Sigmoid colon (tissue), 7 donors: ENCODE measurements around the gene YTHDF1. TPM values are rescaled to one million over a fixed set of nuclear protein-coding genes. Genes with fewer than 3 reads are reported as not detected.

ENCODE experiments used
- DNase-seq: peaks from one replicate; pipeline ENCODE4 v3.0.0-alpha.2; 2019
- H3K27ac ChIP-seq, 4 donors: fragments of 200-600 bp; sonication (generic); one replicate each; pipeline ENCODE4 v1.5.1; 2016 to 2019; ENCODE audit warnings: mild to moderate bottlenecking in 1 of 4
- H3K27me3 ChIP-seq, 3 donors: fragments of 200-600 bp; sonication (generic); one replicate each; pipeline ENCODE4 v1.5.1; 2019; ENCODE audit warnings: mild to moderate bottlenecking in 1 of 3
- H3K36me3 ChIP-seq, 4 donors: fragments of 200-600 bp; sonication (generic); one replicate each; pipeline ENCODE4 v1.5.1; 2016 to 2019
- H3K4me1 ChIP-seq, 4 donors: fragments of 200-600 bp; sonication (generic); one replicate each; pipeline ENCODE4 v1.5.1; 2017 to 2019
- H3K4me3 ChIP-seq, 4 donors: fragments of 200-600 bp; sonication (generic); one replicate each; pipeline ENCODE4 v1.5.1; 2017 to 2019; ENCODE audit warnings: mild to moderate bottlenecking in 2 of 4, moderate library complexity in 1 of 4
- H3K9me3 ChIP-seq, 4 donors: fragments of 200-600 bp in 3 of 4; sonication (generic) in 3 of 4; one replicate each; pipeline versions ENCODE4 v1.5.1 to v1.6.1; 2013 to 2019
- EP300 ChIP-seq, 4 donors: sonication (generic); formaldehyde crosslinking; IDR thresholded peaks; one replicate each; pipeline ENCODE4 v1.6.1; 2017; ENCODE audit warnings: antibody characterized with exemption in 4 of 4
- POLR2A ChIP-seq, 2 donors: fragments of 450-650 bp; IDR thresholded peaks; one replicate each; pipeline ENCODE4 v1.6.1; 2016; ENCODE audit warnings: antibody characterized with exemption in 2 of 2, mild to moderate bottlenecking in 2 of 2, moderate library complexity in 2 of 2
- POLR2AphosphoS5 ChIP-seq, 4 donors: sonication (generic); formaldehyde crosslinking; IDR thresholded peaks; one replicate each; pipeline ENCODE4 v1.6.1; 2017; ENCODE audit warnings: antibody characterized with exemption in 4 of 4
- WGBS, 2 donors: extraction: QIAGEN DNeasy Blood & Tissue Kit; methylation state at CpG; one replicate each; pipeline ENCODE4 v1.1.7; 2013; 5-methylcytosine and 5-hydroxymethylcytosine counted together
- intact Hi-C: fragments of 100-400 bp; cut with DNase I; formaldehyde crosslinking; loops from one replicate; pipeline ENCODE4 v1.15.1; 2023
- polyA plus RNA-seq, 3 donors: library from polyadenylated mRNA; stranded (reverse); fragments of 200-250 nt; gene quantifications; one replicate each; pipeline ENCODE4 v1.2.3, GENCODE V29; 2013
- total RNA-seq, 4 donors: library from RNA; depleted of rRNA; stranded (reverse); fragments of >200 nt; gene quantifications; one replicate each; pipeline ENCODE4 v1.1.0, GENCODE V29; 2016
- TF ChIP-seq, protein P1 (sequence below), 4 experiments: fragments of 450-650 bp in 3 of 4; fragments of 200-600 bp in 1 of 4; IDR thresholded peaks; one replicate each; pipeline ENCODE4 v1.5.1; 2016 to 2019; ENCODE audit warnings: antibody characterized with exemption in 4 of 4, mild to moderate bottlenecking in 3 of 4, moderate library complexity in 2 of 4
- donor health status: healthy with polysubstance abuse.
- donor health status: Bipolar disorder and iron deficiency.
- donor health status: healthy.

YTHDF1 gene
- total and polyA plus RNA-seq, 7 donors, result 15.3 to 25.0 (median 22.4) TPM

DNA sequence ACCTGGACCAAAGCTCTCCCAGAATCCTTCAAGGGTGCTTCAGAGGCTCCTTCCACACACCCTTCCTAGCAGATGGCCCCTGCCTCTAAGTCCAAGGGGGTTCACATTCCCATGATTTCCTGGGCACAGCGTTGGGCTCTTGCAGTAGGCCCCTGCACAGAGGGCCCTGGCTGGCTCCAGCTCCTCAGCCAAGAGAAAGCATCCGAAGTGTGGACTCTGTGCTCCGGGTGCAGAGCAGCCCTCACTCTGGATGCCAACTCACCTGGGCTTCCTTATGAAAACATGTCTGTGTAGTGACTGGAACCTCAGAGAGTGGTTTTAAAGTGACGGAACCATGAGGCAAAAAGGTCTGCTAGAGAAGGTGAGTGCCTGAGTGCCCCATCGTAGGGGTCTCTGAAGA is 11.6 kb downstream of the YTHDF1 start:
- no peak overlapping the region for H3K27ac ChIP-seq
- H3K27me3 ChIP-seq, result no peaks in the 10 kb centered on the region
- TF ChIP-seq, protein P1, sequence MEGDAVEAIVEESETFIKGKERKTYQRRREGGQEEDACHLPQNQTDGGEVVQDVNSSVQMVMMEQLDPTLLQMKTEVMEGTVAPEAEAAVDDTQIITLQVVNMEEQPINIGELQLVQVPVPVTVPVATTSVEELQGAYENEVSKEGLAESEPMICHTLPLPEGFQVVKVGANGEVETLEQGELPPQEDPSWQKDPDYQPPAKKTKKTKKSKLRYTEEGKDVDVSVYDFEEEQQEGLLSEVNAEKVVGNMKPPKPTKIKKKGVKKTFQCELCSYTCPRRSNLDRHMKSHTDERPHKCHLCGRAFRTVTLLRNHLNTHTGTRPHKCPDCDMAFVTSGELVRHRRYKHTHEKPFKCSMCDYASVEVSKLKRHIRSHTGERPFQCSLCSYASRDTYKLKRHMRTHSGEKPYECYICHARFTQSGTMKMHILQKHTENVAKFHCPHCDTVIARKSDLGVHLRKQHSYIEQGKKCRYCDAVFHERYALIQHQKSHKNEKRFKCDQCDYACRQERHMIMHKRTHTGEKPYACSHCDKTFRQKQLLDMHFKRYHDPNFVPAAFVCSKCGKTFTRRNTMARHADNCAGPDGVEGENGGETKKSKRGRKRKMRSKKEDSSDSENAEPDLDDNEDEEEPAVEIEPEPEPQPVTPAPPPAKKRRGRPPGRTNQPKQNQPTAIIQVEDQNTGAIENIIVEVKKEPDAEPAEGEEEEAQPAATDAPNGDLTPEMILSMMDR (IDR thresholded peaks at IDR 0.05), result no peak
- no peak overlapping the region for H3K4me3 ChIP-seq
- peaks cover 25 to 95% (median 50%) of the 10 kb centered on the region in 4 donors for H3K36me3 ChIP-seq
- peaks cover 0 to 24% (median 14%) of the 10 kb centered on the region in 4 donors for H3K4me1 ChIP-seq
- no peaks in the 10 kb centered on the region for H3K9me3 ChIP-seq
- DNase-seq, result no peak
- intact Hi-C loops, result no loop called here
- 92 to 96% methylated on average over 5 of the region's 5 CpGs for WGBS, 2 donors

DNA sequence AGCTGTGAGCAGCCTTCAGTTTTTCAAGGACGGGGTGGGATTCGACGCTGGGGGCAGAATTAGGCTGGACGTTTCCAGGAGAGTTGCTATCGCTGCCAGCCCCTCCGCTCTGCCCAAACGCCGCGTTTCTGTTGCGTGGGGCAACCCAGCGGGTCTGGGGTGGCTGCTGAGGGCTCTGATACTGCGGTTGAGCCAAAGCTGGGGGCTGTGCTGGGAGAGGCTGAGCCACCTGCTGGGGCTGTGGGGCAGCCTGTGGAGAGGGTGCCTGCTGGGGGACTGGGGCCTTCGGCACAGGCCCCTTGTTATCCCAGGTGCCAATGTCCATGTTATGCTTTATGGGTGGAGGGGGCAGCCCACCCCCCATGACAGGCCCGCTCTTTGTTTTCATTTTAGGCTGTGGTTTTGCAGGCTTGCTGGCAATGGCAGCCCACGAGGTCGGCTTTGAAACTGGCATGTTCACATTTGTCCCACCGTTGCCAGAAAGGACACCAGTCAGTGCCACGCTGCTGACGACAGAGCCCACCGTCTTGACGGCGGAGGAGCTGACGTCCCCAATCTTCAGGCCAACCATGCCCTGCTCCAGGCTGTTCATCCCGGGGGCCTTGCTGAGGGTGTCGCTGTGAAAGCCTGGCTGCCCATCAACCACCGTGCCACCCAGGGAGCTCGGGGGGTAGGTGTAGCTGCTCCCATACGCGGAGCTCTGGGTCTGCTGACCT is 13.0 kb downstream of the YTHDF1 start:
- no peak for TF ChIP-seq EP300 (IDR thresholded peaks at IDR 0.05)
- no peak for TF ChIP-seq POLR2AphosphoS5 (IDR thresholded peaks at IDR 0.05)
- TF ChIP-seq, protein P1 (IDR thresholded peaks at IDR 0.05), result no peak
- no peak for TF ChIP-seq POLR2A (IDR thresholded peaks at IDR 0.05)
- intact Hi-C loops, result no loop called here
- H3K27ac ChIP-seq, result no peak overlapping the region
- peaks cover 25 to 83% (median 40%) of the 10 kb centered on the region in 4 donors for H3K36me3 ChIP-seq
- no peak for DNase-seq
- H3K4me1 ChIP-seq, result peaks cover 0 to 37% (median 24%) of the 10 kb centered on the region in 4 donors
- H3K4me3 ChIP-seq, result no peak overlapping the region
- H3K27me3 ChIP-seq, result no peaks in the 10 kb centered on the region
- WGBS, 2 donors, result 95% methylated on average over 29 of the region's 29 CpGs
- no peaks in the 10 kb centered on the region for H3K9me3 ChIP-seq

DNA sequence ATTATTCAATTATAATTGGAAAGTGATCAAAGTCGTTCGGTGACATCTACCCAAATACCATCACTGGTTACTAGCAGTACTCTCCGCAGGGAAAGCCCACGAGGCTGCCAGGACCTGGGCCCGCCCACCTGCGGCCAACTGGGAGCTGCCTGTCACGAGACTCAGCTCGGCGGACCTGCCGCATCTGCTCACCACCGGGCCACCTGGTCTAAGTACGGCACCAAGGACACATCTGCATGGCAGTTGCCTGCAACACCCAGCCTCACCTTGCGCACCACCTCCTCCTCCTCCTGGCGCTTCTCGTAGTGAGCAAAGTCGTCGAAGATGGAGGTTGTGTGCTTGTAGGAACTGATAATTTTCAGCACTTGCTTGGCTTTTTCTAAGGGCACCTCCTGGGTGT is 13.9 kb downstream of the YTHDF1 start:
- Histone ChIP-seq H3K36me3 (peaks cover 25 to 74% (median 37%) of the 10 kb centered on the region in 4 donors), H3K4me3 (no peak overlapping the region), H3K4me1 (peaks cover 0 to 41% (median 30%) of the 10 kb centered on the region in 4 donors), H3K9me3 (no peaks in the 10 kb centered on the region), H3K27ac (no peak overlapping the region), H3K27me3 (no peaks in the 10 kb centered on the region)
- 92 to 93% methylated on average over 17 of the region's 17 CpGs for WGBS, 2 donors
- intact Hi-C loops, result no loop called here
- no peak for TF ChIP-seq POLR2AphosphoS5 (IDR thresholded peaks at IDR 0.05)
- TF ChIP-seq, protein P1 (IDR thresholded peaks at IDR 0.05), result no peak
- no peak for TF ChIP-seq POLR2A (IDR thresholded peaks at IDR 0.05)
- TF ChIP-seq EP300 (IDR thresholded peaks at IDR 0.05), result no peak
- no peak for DNase-seq

DNA sequence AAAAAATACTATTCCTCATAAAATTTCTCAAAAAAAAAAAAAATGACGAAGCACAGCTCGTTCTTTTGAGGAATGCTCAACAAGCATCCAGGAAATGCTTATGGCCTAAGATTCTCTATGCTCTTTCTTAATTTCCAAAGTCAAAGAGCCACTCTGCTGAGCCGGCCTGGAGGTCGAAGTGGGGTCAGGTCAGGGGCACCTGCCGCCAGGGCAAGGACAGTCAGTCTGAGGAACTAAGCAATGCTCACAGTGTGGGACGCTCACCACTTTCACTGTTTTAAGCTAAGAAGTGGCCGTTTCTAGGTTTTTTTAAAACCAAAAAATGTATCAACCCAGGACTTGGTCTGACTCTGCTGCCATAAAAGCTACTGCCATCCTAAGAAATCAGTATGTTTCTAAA is 17.3 kb downstream of the YTHDF1 start:
- Histone ChIP-seq H3K27ac (no peak overlapping the region), H3K36me3 (peaks cover 21 to 62% (median 30%) of the 10 kb centered on the region in 4 donors), H3K27me3 (no peaks in the 10 kb centered on the region), H3K4me1 (peaks cover 0 to 30% (median 25%) of the 10 kb centered on the region in 4 donors), H3K9me3 (no peaks in the 10 kb centered on the region), H3K4me3 (no peak overlapping the region)
- 76 to 79% methylated on average over 7 of the region's 7 CpGs for WGBS, 2 donors
- no peak for TF ChIP-seq POLR2A (IDR thresholded peaks at IDR 0.05)
- DNase-seq, result no peak
- intact Hi-C loops, result no loop called here

DNA sequence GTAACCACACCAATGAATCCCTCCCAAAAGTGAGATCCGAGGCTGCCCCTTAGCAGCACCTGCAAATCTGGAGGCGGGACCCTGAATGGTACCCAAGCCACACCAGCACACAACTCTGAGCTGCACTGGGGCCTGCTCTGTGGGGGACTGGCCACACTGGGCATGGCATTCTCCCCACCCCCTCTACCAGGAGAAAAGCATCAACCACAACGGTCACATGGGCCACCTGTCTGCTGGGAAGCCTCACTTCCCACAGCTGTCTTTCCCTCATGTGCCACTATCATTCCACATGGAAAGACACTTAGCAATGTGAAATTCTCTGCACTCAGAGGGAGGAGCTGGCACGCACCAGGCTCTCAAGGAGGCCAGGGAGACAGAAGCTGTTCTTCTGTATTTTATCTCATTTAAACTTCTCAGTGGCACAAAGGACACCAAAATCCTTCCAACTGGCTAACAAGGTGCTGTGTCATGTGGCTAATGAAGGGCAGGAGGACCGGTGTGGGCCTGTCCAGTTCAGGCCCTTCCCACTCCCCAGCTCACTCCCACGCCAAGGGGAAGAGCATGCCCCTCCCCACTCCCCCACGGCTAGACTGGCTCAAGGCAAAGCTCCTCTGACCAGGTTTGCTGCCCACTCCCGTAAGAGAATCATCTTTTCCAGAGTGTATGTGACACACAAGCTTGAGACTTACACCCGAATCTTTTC is 19.0 kb downstream of the YTHDF1 start:
- no peak for DNase-seq
- Histone ChIP-seq H3K36me3 (peaks cover 4 to 45% (median 13%) of the 10 kb centered on the region in 4 donors), H3K9me3 (no peaks in the 10 kb centered on the region), H3K27ac (no peak overlapping the region), H3K4me1 (peaks cover 0 to 30% (median 25%) of the 10 kb centered on the region in 4 donors), H3K4me3 (no peak overlapping the region), H3K27me3 (no peaks in the 10 kb centered on the region)
- intact Hi-C loops, result no loop called here
- TF ChIP-seq POLR2A (IDR thresholded peaks at IDR 0.05) (no peak), EP300 (IDR thresholded peaks at IDR 0.05) (no peak), POLR2AphosphoS5 (IDR thresholded peaks at IDR 0.05) (no peak)
- TF ChIP-seq, protein P1 (IDR thresholded peaks at IDR 0.05), result no peak
- 87 to 89% methylated on average over 9 of the region's 9 CpGs for WGBS, 2 donors
